GOT3 (cell line): ENCODE data around the gene FAM13B.
"Not testable (repeated sequence)": the region's sequence is repeated elsewhere in the genome, so short reads cannot be mapped to it uniquely, and the experiment has no call there.

Experiments
- DNase-seq: peaks from one replicate; lab custom pipeline; 2025; ENCODE audit warnings: mixed read lengths; lab: John Stamatoyannopoulos, UW

Gene FAM13B

GRCh38 chr5:138033907-138034306, 1.0 kb upstream of the FAM13B start:
- DNase-seq: no peak

GRCh38 chr5:138033386-138033808, 518 bp upstream of the FAM13B start:
- DNase-seq: no peak

- no peak for DNase-seq
Observed at GRCh38 chr5:138032028-138032571, 779 bp downstream of the FAM13B start.

GRCh38 chr5:138029944-138030343, 2.9 kb downstream of the FAM13B start:
- DNase-seq: no peak

GRCh38 chr5:138029501-138029900, 3.4 kb downstream of the FAM13B start:
- no peak for DNase-seq

- no peak for DNase-seq
Observed at GRCh38 chr5:138028971-138029365, 3.9 kb downstream of the FAM13B start.

- not testable (repeated sequence) for DNase-seq
Observed at GRCh38 chr5:138028262-138028970, 4.5 kb downstream of the FAM13B start.

- DNase-seq: not testable (repeated sequence)
Observed at GRCh38 chr5:138026793-138027192, 6.1 kb downstream of the FAM13B start.

GRCh38 chr5:138025285-138025684, 7.6 kb downstream of the FAM13B start:
- no peak for DNase-seq

GRCh38 chr5:138024117-138024516, 8.8 kb downstream of the FAM13B start:
- DNase-seq: no peak

GRCh38 chr5:138022912-138023311, 10.0 kb downstream of the FAM13B start:
- DNase-seq: no peak

GRCh38 chr5:138021771-138022170, 11.1 kb downstream of the FAM13B start:
- no peak for DNase-seq

GRCh38 chr5:138018849-138019248, 14.0 kb downstream of the FAM13B start:
- no peak for DNase-seq

- no peak for DNase-seq
Observed at GRCh38 chr5:138015916-138016315, 17.0 kb downstream of the FAM13B start.

GRCh38 chr5:138011991-138012390, 20.9 kb downstream of the FAM13B start:
- no peak for DNase-seq

GRCh38 chr5:138000102-138000723, 32.7 kb downstream of the FAM13B start:
- no peak for DNase-seq

GRCh38 chr5:137997726-137998213, 35.1 kb downstream of the FAM13B start:
- no peak for DNase-seq

GRCh38 chr5:137995749-137996128, 37.1 kb downstream of the FAM13B start:
- no peak for DNase-seq

GRCh38 chr5:137995077-137995748, 37.7 kb downstream of the FAM13B start:
- DNase-seq: no peak

- no peak for DNase-seq
Observed at GRCh38 chr5:137994556-137994955, 38.3 kb downstream of the FAM13B start.

- DNase-seq: no peak
Observed at GRCh38 chr5:137989419-137989818, 43.5 kb downstream of the FAM13B start.

- no peak for DNase-seq
Observed at GRCh38 chr5:137975208-137975607, 57.7 kb downstream of the FAM13B start.

- DNase-seq: not testable (repeated sequence)
Observed at GRCh38 chr5:137970384-137970783, 62.5 kb downstream of the FAM13B start.
